HG03575 (cell line): ENCODE measurements around the gene SLC4A2.
"Not testable (repeated sequence)": the region's sequence is repeated elsewhere in the genome, so short reads cannot be mapped to it uniquely, and the experiment has no call there.

Source experiments
- ATAC-seq: cut with Tn5 transposase; IDR thresholded peaks from one replicate; pipeline ENCODE4 v1.9.1; 2021; ENCODE audit not compliant: unreplicated experiment, insufficient number of reproducible peaks, low FRiP score; ENCODE audit errors: extremely low read depth

SLC4A2 gene, protein sequence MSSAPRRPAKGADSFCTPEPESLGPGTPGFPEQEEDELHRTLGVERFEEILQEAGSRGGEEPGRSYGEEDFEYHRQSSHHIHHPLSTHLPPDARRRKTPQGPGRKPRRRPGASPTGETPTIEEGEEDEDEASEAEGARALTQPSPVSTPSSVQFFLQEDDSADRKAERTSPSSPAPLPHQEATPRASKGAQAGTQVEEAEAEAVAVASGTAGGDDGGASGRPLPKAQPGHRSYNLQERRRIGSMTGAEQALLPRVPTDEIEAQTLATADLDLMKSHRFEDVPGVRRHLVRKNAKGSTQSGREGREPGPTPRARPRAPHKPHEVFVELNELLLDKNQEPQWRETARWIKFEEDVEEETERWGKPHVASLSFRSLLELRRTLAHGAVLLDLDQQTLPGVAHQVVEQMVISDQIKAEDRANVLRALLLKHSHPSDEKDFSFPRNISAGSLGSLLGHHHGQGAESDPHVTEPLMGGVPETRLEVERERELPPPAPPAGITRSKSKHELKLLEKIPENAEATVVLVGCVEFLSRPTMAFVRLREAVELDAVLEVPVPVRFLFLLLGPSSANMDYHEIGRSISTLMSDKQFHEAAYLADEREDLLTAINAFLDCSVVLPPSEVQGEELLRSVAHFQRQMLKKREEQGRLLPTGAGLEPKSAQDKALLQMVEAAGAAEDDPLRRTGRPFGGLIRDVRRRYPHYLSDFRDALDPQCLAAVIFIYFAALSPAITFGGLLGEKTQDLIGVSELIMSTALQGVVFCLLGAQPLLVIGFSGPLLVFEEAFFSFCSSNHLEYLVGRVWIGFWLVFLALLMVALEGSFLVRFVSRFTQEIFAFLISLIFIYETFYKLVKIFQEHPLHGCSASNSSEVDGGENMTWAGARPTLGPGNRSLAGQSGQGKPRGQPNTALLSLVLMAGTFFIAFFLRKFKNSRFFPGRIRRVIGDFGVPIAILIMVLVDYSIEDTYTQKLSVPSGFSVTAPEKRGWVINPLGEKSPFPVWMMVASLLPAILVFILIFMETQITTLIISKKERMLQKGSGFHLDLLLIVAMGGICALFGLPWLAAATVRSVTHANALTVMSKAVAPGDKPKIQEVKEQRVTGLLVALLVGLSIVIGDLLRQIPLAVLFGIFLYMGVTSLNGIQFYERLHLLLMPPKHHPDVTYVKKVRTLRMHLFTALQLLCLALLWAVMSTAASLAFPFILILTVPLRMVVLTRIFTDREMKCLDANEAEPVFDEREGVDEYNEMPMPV

DNA sequence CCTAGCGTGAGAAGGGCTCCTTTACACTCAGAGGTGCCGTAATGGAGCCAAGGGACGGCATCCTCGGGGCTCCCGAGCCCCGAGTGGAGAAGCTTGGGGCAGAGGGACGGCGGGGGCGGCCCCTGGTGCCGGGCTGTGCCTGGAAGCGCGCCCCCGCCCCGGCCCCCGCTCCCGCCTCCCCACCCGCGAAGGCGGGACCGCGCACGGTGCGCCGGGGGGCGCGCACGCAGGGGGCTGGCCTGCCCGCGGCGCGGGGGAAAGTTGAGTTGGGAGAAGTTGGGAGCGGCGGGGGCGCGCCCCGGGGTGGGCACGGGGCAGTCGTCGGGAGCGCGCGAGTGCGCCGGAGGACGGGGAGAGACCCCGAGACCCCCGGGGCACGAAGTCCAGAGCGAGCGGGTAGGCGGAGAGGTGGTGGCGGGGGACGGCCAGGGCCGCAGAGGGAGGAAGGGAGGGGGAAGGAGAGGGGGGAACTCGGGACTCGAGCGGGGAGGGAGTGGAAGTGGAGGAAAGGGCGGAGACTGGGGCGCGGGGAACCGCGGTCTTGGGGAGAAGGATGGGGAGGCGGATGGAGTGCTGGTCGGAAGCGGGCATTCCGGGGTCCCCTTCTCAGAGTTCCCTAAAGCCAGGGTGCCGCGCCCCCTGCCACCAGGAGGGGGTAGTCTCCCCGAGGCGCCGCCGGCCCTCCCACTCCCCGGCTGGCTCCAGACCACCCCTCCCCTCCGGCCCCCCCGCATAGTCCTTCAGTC is at the start of gene SLC4A2:
Gene SLC4A2, plus strand, starts transcription at position 223 of the 746 bp plus-strand sequence. CDS start 2,399 bp downstream, outside the sequence.
- no peak for ATAC-seq

DNA sequence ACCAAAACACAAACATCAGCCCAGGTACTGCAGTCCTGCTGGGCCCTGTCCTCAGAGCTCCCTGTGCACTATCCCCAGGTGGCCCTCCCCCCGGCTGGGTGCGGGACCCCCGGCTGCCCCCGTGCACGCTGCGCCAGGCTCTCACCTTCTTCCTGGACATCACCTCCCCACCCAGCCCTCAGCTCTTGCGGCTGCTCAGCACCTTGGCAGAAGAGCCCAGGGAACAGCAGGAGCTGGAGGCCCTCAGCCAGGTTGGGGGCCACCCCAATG is 49.4 kb upstream of the SLC4A2 start:
- ATAC-seq, result no peak

DNA sequence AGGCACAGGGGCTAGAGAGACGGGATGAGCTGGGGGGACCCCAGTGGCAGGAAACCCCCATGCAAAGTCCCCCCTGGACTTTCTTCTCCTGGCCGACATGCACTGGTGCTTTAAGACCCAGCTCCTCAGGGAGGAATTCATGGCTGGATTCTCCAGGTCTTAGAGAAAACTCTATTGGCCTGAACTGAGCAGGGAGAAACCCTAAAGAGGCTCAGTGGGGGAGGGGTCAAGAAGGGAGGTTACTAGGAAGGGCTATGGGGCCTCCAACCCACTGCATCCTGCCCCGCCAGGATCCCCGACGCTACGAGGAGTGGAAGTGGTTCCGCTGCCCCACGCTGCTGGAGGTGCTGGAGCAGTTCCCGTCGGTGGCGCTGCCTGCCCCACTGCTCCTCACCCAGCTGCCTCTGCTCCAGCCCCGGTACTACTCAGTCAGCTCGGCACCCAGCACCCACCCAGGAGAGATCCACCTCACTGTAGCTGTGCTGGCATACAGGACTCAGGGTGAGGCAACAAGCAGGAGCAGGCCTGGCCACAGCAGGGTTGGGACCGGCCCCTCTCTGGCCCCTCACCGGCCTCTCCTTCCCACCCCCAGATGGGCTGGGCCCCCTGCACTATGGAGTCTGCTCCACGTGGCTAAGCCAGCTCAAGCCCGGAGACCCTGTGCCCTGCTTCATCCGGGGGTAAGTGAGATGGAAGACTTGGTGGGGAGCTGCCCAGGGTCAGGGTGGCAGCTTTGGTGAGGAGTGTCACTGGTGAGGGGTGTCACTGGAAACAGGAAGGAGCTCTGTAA is 48.9 kb upstream of the SLC4A2 start:
- ATAC-seq, result no peak

- no peak for ATAC-seq
Observed at GRCh38 chr7:151011097-151011409, 48.3 kb upstream of the SLC4A2 start.

GRCh38 chr7:151011616-151012015 is 47.8 kb upstream of the SLC4A2 start:
- not testable (repeated sequence) for ATAC-seq

- ATAC-seq, result no peak
Observed at GRCh38 chr7:151012031-151012692, 47.2 kb upstream of the SLC4A2 start.

- no peak for ATAC-seq
Observed at GRCh38 chr7:151012911-151013347, 46.5 kb upstream of the SLC4A2 start.

DNA sequence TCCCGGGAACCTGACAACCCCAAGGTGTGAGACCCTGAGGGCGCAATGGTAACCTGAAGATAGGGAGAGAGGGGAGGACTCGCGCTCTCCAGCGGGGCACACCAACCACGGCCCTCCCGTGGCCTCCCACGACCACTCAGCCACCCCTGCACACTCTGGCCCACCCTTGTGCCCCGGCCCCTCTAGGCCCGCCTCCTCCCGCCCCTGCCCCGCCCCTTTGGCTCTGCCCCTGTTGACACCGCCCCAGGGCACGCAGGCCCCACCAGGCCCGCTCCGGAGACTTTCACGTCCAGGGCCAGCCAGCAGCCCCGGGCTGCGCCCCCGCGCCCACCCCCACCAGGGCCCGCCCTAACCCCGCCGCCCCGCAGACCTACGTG is 46.0 kb upstream of the SLC4A2 start:
- ATAC-seq, result no peak

GRCh38 chr7:151013733-151014497 is 45.5 kb upstream of the SLC4A2 start:
- ATAC-seq, result no peak

DNA sequence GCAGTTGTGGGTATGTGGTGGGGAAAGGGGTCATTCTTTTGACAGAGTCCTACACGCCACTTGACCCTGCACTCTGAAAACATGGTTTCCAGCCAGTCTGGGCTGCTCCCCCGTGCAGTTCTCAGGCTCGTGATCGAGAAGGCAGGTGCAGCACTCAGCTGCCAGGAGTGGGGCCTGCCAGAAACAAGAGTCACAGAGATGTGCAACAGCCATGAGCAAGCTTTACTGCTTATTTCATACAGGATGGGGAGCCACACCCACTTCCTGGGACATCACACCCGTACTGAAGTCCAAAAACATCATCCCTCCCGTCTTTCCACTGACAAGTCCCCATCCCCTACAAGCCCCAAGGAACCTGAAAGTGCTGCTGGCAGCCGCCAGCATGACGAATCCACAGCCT is 44.4 kb upstream of the SLC4A2 start:
- no peak for ATAC-seq

DNA sequence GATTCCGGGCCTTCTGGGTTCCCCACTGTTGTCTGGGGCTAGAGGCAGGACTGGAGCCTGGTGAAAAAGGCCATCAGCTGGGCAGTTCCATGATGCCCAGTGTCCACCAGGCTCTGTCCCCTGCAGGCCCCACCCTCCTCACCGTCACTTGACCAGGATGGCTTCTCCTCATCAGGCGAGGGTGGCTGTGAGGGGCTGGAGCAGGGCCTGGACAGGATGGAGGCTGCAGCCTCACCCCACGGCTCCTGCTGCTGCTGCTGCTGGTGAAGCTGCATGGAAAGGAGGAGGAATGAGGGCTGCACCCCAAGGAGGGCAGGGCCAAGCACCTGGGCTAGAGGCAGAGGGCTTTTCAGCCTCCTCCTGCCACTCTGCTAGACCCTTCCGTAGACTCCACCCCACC is 43.4 kb upstream of the SLC4A2 start:
- ATAC-seq, result no peak

- ATAC-seq, result no peak
Observed at GRCh38 chr7:151016505-151016904, 42.9 kb upstream of the SLC4A2 start.

- ATAC-seq, result no peak
Observed at GRCh38 chr7:151016942-151017341, 42.4 kb upstream of the SLC4A2 start.

- no peak for ATAC-seq
Observed at GRCh38 chr7:151017370-151017952, 41.9 kb upstream of the SLC4A2 start.

- ATAC-seq, result no peak
Observed at GRCh38 chr7:151017953-151018420, 41.4 kb upstream of the SLC4A2 start.

DNA sequence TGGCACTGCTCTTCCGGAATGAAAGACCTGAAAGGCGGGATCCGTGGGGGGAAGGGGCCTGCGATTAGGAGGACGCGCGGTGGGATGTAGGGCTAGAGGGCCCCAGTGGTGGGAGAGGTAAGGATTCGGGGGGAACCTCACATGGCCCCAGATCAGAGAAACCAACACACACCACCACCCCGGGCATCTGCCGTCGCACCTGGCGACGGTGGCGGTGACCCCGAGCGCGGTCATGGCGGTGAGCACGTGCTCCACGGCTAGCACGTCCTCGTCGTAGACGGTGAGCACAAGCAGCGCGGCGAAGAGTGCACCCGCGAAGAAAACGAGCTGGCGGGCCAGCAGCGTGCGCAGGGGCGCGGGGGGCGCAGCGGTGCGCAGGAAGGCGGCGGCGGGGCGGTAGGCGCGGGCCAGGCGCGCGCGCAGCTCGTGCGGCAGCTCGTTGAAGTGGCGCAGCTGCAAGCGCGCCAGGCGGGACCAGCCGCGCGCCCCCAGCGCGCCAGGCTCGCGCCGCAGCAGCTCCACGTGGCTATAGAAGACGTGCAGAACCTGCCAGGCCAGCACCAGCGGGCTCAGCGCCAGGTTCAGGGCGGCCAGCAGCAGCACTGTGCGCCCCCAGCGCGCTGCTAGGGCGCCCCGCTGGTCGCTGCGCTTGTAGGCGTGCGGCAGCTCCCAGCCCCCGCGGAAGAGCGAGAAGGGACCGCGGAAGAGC is 40.8 kb upstream of the SLC4A2 start:
- ATAC-seq, result no peak
